ENCODE results near the gene CHST11.
"Not testable (repeated sequence)": the region's sequence is repeated elsewhere in the genome, so short reads cannot be mapped to it uniquely, and the experiment has no call there.

The CHST11 gene

GRCh38 chr12:104784592-104784991 is 327.8 kb downstream of the CHST11 start:
- no peak for DNase-seq

GRCh38 chr12:104785886-104786285 is 329.1 kb downstream of the CHST11 start:
- DNase-seq: no peak

GRCh38 chr12:104786352-104786751 is 329.6 kb downstream of the CHST11 start:
- no peak for DNase-seq

- no peak for DNase-seq
These were observed 332.1 kb downstream of the CHST11 start for GRCh38 chr12:104788840-104789271.

- DNase-seq: peak; percentile 40
These were observed 333.8 kb downstream of the CHST11 start for GRCh38 chr12:104790296-104791125.

GRCh38 chr12:104792570-104792969 is 335.8 kb downstream of the CHST11 start:
- DNase-seq: no peak

DNA sequence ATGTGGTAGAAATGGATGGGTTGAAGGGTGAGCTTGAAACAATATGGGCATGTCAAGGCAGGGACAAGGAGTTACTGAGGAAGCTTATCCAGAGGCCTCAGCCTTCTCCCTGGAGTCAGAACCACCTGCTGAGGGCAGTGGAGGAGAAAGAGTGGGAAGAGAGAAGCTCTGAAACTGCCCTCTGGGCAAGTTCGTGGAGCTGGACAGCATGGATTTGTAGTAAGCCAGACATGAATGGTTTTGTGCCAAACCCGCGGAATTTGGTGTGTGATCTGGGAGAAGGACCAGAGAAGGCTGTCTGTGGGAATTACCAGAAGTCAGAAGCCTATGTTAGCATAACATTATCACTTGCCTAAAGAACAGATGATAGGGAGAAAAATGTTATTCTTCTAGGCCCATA is 336.5 kb downstream of the CHST11 start:
- DNase-seq: no peak

- no peak for DNase-seq
These were observed 337.2 kb downstream of the CHST11 start for GRCh38 chr12:104793968-104794367.

DNA sequence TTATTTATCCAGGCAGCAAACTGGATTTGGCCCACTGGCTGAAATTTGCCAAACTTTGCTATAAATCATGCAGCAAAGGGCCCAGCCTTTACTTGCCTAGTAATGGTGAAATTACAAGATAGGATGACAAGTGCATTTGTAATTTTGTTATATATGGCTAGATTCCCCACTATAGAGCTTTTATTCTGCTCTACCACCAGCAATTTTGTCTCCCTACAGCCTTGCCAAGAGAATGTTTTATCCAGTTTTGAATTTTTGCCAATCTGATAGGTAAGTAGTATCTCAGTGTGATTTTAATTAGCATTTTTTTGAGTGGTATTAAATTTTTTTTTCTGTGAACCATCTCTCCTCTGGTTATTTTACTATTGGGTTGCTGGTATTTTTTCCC is 339.7 kb downstream of the CHST11 start:
- DNase-seq: no peak

DNA sequence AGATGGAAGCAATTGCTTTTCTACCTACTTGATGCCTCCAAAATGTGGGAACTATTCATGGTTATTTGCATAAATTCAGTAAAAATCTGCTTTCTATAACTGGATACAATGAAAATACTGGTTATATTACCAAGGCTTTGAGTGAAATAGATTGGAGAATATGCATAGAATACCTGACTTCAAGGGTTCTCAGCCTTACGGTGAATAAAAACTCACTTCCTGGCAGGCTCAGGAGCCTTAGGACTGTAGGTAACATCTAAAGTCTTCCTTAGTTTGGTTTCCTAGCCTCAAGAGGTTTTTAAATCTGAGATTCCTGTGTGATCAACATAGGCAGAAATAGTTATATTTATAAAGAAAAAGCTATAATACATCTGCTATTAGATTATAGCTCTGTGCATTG is 342.7 kb downstream of the CHST11 start:
- DNase-seq: no peak

DNA sequence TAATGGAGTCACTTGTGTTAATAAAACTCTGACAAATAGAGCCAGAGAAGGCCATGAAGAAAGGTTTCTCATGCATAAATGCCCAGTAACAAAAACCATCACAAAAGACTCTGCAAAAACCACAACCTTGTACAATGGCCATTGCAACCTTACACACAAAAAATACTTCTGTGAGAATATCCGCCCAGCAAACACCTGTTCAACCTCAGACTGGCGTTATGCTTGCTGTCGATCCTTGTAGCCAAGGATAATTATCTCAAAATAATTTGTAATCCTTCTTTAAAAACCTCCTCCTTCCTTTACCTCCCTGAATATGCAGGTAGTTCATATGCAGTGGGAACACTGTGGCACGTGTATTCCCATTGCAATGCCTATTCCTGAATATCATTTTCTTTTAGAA is 344.3 kb downstream of the CHST11 start:
- DNase-seq: no peak

DNA sequence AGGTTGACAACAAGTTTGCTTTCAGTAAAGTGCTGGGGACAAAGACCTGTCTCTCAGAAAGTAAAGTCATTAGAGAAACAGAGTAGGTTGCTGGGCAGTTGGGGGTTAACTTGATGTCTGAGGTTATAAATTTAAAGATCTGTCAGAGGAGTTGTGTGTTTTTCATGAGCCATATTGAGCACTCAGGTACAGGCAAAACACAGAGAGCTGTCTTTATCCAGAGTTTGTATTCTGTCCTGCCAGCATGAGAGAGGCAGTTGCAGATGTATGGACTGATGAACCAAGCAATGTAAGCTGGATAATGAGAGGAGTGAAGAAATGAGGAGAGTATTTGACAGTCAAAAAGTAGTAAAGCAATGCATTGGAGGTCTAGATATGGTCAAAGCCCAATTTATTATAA is 344.7 kb downstream of the CHST11 start:
- no peak for DNase-seq

DNA sequence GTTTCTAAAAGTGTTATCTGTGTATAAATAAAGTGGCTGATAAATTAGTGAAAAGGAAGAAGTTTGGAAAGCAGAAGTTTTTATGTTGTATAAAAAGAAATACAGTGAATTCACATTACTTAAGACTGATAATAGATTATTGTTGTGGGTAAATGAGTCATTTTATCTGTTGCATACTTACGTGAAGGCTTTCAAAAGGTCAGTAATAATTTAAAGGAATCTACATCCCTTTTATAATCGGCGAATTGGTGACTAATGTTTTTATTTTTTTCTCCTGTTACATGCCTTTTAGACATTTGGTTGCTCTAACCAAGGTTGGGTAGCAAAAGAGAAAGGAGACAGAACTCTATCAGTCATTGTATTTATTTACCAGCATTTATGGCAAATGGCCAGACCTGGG is 345.5 kb downstream of the CHST11 start:
- no peak for DNase-seq

DNA sequence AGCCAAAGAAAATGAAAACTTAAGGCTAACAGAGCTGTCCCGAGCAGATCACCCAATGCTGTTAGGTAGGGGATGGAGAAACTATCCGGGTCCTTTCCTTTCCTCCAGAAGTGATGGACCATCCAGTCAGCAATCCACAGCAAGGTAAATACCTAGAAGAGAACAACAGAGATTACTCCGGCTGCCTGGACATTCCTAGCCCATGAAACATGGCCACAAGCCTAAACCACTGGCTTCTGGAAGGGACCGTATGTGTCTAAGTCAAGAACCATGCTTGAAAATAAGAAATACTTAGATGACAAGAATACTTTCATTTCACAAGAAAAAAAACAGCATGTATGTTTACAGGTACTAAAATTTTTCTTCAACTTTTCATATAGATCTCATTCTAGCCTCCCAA is 348.4 kb downstream of the CHST11 start:
- no peak for DNase-seq

DNA sequence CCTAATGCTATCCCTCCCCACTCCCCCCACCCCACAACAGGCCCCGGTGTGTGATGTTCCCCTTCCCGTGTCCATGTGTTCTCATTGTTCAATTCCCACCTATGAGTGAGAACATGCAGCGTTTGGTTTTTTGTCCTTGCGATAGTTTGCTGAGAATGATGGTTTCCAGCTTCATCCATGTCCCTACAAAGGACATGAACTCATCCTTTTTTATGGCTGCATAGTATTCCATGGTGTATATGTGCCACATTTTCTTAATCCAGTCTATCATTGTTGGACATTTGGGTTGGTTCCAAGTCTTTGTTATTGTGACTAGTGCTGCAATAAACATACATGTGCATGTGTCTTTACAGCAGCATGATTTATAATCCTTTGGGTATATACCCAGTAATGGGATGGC is 349.4 kb downstream of the CHST11 start:
- not testable (repeated sequence) for DNase-seq

DNA sequence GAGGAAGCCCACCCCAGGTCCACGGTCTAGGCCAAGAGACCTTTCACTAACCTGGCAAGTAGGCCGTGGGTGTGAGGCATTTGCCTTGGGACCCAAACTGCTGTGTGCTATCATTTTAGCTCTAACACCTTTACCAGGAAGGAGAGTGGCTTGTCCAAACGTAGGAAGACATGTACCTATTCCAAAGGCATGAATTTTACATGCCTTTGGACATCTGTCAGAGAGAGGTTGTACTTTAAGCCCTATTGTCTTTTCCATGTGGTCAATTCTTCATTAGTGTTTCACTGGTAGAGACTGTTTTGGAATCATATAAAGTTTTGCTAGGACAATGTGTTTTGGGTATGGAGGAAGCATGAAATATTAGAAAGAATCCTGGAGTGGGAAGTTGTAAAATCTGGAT is 352.5 kb downstream of the CHST11 start:
- DNase-seq: no peak

DNA sequence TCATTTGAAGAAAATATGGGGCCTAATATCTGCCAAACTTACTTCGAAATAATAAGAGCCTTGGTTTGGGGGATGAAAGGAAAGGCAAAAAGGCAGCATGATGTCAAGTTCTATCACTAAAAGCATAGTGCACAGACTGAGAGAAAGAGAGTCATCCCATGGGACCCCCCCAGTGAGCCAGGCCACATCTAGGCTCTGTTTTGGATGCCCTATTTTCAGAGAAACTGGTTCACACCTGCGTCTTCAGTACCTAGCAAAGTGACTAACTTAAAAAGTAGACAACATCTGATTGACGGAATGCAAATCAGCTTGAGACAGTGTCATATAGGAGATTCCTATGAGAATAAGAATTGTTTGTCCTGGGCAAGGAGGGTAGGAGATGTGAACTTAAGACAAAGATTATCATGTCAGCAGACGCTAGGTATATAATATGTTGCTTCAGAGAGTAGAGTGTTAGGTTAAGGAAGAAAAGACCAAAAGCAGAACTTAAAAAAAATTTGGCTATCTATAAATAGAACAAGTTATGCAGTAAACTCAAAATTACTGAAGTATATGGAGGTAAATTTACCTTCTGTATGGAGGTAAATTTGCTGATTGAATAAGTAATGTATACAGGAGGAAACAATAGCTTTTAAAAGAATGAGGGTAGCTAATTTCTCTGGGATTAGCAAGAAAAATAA is 353.1 kb downstream of the CHST11 start:
- no peak for DNase-seq
